Activated naive CD8-positive, alpha-beta T cell (primary cell): ENCODE results near the gene DUSP1.

ENCODE experiments used
- H3K27ac Mint-ChIP-seq: one replicate; pipeline ENCODE4 v1.8.0; 2021; ENCODE audit warnings: mixed read lengths
- H3K27me3 Mint-ChIP-seq: one replicate; pipeline ENCODE4 v1.8.0; 2021; ENCODE audit warnings: mixed read lengths
- H3K36me3 Mint-ChIP-seq: one replicate; pipeline ENCODE4 v1.8.0; 2021; ENCODE audit warnings: mixed read lengths
- H3K4me1 Mint-ChIP-seq: one replicate; pipeline ENCODE4 v1.8.0; 2021; ENCODE audit warnings: low read depth, mixed read lengths
- H3K4me3 Mint-ChIP-seq: one replicate; pipeline ENCODE4 v1.8.0; 2021; ENCODE audit warnings: mild to moderate bottlenecking, mixed read lengths
- H3K9me3 Mint-ChIP-seq: one replicate; pipeline ENCODE4 v1.8.0; 2021; ENCODE audit warnings: low read depth, mixed read lengths

The DUSP1 gene

DNA sequence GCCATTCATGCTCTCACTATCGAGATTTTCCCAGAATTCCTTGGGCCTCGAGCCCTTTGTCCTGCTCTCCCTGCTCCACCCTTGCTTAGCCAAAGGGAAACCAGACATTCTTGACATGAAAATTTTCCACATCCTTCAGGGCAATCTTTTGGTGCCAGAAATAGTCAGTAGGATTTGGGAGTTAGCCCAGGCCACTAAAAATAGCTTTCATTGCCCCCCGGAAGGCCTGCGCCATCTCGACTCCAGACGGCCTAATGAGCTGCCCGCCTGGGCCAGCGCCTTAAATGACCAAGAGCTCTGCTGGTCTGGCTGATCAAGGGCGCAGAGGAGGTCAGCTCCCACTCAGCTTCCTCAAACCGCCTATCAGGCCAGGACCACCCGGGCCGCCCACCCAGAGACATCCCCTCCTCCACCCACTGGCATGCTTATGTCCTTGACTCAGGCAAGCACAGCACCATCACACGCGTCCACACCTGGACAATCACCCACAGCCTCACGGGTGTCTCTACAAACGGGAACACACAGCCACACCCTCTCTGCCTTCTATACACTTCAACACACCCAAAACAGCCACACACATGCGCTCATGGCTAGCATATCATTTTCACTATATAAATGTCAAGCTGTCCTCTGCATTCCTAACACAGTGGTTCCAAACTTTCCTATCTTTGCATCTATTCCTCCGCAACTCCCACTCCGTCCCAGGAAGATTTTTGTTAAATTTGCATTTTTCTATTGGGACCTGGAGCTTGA, 20.9 kb downstream of the DUSP1 start:
- H3K4me1 Mint-ChIP-seq = peaks cover 2% of the 10 kb centered on the region
- no peak overlapping the region for H3K4me3 Mint-ChIP-seq
- H3K27ac Mint-ChIP-seq = no peak overlapping the region
- H3K36me3 Mint-ChIP-seq = peaks cover 3% of the 10 kb centered on the region
- H3K27me3 Mint-ChIP-seq = no peaks in the 10 kb centered on the region
- peaks cover 8% of the 10 kb centered on the region for H3K9me3 Mint-ChIP-seq

DNA sequence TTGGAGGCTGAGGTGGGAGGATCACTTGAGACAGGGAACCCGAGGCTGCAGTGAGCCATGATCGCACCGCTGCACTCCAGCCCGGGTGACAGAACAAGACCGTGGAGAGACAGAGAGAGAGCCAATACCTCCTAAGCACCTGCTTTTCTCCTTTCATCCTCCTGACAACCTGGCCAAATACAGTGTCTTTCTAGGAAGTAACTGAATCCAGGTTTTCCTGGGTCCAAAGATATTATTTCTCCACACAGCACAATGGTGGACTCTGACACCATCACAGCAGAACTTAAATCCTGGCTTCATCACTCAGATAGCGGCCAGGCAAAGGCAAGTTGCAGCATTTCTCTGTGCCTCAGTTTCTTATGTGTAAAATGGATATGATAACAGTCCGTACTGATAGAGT, 21.9 kb downstream of the DUSP1 start:
- Mint-ChIP-seq H3K9me3 (peaks cover 8% of the 10 kb centered on the region), H3K36me3 (peaks cover 3% of the 10 kb centered on the region), H3K27ac (no peak overlapping the region), H3K4me3 (no peak overlapping the region), H3K27me3 (no peaks in the 10 kb centered on the region), H3K4me1 (peaks cover 3% of the 10 kb centered on the region)

DNA sequence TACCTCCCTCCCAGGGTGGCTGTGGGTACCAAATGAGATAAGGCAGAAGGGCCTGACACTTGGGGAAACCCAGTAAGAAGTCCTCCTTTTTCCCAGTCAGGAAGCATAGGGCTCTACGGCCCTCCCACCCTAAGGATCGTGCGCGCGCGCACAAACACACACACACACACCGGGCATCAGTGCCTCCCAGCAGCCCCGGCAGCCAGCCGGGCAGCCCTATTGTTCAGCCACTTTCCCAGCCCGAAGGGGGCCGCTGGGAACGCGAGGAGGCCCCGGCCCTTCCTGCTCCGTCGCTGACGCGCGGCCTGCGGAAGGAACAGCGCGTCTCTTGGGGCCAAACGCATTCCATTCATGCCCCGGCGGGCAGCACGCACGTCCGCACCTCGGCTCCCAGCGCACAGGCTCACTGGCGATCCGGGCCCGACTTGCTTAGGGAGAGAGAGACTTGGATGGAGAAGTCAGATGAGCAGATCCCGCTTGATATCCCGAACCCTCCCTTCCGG, 22.6 kb downstream of the DUSP1 start:
- Mint-ChIP-seq H3K27ac (no peak overlapping the region), H3K27me3 (no peaks in the 10 kb centered on the region), H3K4me3 (no peak overlapping the region), H3K9me3 (peaks cover 8% of the 10 kb centered on the region), H3K36me3 (peaks cover 3% of the 10 kb centered on the region), H3K4me1 (peaks cover 3% of the 10 kb centered on the region)

DNA sequence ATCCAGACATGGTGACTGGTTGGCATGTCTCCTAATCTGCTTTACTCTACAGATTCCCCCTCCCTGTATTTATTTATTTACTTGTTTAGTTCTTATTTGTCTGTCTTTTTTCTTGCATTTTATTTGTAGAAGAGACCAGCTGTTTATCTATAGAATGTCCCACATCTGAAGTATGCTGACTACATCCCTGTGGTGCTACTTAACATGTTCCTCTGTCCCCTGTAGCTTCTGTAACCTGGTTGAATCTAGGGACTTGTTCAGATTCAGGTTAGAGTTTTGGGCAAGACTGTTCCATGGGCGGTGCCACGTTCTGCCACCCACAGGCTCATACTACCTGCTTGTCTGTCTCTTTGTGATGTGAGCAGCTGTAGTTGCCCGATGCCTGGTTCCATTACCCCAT, 23.5 kb downstream of the DUSP1 start:
- H3K4me1 Mint-ChIP-seq = peaks cover 3% of the 10 kb centered on the region
- H3K36me3 Mint-ChIP-seq = peaks cover 3% of the 10 kb centered on the region
- no peak overlapping the region for H3K4me3 Mint-ChIP-seq
- peaks cover 8% of the 10 kb centered on the region for H3K9me3 Mint-ChIP-seq
- H3K27ac Mint-ChIP-seq = no peak overlapping the region
- H3K27me3 Mint-ChIP-seq = no peaks in the 10 kb centered on the region

DNA sequence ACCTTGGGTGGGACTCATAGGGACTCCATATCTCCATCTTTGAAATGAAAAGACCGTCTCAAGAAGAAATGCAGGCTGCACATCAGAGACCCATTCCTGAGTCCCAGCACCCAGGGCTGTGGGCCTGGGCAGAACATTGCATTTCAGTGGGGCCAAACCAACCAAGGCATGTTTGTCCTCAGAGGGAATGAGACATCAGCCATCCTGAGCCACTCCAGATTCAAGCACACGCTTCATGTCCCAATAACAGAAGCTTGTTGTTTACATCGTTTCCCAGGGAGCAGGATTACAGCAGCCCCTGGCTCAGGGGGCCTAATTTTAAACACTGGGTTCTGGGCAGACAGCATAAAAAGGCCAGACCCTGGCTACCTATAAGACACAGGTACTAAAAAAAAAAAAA, 24.3 kb downstream of the DUSP1 start:
- H3K27ac Mint-ChIP-seq = no peak overlapping the region
- H3K9me3 Mint-ChIP-seq = peaks cover 8% of the 10 kb centered on the region
- H3K4me1 Mint-ChIP-seq = peaks cover 3% of the 10 kb centered on the region
- H3K36me3 Mint-ChIP-seq = peaks cover 3% of the 10 kb centered on the region
- no peaks in the 10 kb centered on the region for H3K27me3 Mint-ChIP-seq
- no peak overlapping the region for H3K4me3 Mint-ChIP-seq

DNA sequence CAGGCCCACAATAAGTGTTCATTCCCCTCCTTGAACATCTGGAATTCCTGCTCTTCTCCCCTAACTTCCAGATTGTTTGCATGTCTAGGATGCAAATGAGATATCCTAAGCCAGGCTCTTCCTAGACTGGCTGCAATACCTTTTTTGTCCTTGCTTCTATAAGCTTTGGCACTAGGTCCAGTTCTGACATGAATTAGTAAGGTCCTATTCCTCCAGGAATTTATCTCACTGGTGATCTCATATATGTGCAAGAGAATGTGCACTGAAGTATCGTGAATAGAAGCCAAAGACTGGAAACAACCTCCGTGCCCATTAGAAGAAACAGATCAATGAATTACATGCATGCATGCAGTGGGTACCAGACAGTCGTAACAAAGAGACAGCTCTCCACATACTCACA, 25.2 kb downstream of the DUSP1 start:
- no peaks in the 10 kb centered on the region for H3K27me3 Mint-ChIP-seq
- H3K36me3 Mint-ChIP-seq = peaks cover 3% of the 10 kb centered on the region
- peaks cover 3% of the 10 kb centered on the region for H3K4me1 Mint-ChIP-seq
- peaks cover 8% of the 10 kb centered on the region for H3K9me3 Mint-ChIP-seq
- no peak overlapping the region for H3K27ac Mint-ChIP-seq
- no peak overlapping the region for H3K4me3 Mint-ChIP-seq

DNA sequence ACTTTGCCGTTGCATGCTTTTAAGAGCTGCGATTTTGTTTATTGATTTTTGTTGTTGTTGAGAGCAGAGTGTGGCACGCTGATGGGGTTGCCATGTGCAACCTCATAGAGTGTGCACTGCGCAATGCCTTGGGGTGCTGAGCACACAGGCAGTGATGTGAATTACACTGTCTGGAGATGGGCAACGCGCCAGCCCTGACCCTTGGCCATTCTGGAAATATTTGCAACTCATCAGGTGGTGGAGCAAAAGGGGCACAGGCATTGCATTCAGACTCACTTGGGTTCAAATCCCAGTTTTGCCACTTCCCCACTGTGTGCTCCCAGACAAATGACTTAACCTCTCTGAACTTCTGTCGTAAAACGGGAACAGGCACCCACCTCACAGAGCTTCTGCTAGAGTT, 25.6 kb downstream of the DUSP1 start:
- Mint-ChIP-seq H3K9me3 (peaks cover 8% of the 10 kb centered on the region), H3K4me3 (no peak overlapping the region), H3K27me3 (no peaks in the 10 kb centered on the region), H3K36me3 (peaks cover 3% of the 10 kb centered on the region), H3K4me1 (peaks cover 3% of the 10 kb centered on the region), H3K27ac (no peak overlapping the region)

DNA sequence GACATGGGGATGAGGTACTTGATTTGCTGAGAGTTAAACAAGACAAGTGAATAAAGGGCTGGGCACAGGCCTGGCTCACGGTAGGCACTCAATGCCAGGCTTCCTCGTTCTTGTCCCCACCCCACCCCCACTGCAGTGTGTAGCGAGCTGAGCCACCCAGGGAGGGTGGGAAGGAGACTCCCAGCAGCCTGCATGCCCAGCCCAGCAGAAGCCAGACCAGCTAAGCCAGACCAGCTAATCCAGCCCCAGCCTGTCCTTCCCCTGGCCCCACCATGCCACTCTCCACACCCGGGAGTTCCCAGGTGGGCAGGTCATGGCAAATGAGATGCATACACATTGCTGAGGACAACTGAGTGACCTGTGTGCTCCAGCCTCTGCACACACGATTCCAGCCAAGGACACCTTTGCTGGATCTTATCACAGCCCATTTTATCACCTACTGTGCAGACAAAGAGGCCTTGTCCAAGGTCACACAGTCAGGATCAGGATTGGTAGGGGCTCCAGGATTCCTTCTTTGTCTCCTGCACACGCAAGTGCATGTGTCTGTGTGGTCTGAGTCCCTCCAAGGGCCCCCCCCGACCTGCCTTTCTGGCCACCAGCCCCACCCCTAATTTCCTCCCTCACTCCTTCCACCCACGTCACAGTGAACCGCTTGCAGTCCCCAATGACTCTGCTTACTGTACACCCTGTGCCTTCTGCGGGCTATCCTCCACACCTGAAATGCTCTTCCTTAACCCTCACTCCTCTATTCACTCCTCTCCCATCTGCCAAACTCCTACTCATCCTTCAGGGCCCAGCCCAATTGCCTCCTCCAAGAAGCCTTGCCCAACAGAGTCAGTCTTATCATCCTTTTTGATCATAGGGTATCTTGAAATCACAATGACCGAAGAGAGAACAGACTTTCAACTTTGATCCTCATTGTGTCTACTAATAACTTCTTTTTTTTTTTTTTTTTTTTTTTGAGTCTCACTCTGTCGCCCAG, 26.6 kb downstream of the DUSP1 start:
- Mint-ChIP-seq H3K27me3 (no peaks in the 10 kb centered on the region), H3K27ac (no peak overlapping the region), H3K4me1 (peaks cover 3% of the 10 kb centered on the region), H3K9me3 (peaks cover 8% of the 10 kb centered on the region), H3K36me3 (peaks cover 3% of the 10 kb centered on the region), H3K4me3 (no peak overlapping the region)

DNA sequence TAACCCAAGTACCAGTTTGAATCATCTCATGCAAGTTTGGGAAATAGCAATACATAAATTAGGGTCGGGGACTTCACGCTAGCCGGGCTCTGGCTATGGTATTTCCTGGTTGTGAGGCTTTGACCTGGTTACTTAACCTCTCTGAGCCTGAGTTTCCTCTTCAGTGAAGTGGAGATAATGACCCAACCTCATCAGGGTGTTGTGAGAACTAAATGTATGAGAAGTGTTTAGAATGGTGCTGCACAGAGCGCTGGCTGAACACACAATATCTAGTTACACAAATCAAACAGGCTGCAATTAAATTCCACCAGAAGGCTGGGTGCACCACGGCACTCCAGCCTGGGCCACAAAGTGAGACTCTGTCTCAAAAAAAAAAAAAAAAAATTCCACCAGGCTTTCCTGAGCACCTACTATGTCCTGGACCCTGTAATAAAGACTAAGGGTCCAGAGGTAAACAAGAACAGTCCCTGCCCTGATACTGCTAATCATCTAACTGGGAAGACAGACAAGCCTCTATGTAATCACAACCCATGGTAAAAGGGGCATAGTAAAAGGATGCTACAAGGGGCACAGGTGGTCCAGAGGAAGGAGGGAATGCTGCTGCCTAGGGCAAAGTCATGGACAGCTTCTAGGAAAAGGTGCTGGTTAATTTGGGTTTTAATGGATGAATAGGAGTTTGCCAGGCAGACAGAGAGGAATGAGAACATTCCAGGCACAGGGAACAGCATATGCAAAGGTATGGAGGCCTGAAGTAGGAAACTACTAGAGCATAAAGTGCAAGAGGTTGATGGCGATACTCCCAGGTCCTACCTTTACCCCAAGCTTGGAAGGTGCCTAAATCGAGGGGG, 27.7 kb downstream of the DUSP1 start:
- H3K27ac Mint-ChIP-seq = no peak overlapping the region
- H3K27me3 Mint-ChIP-seq = no peaks in the 10 kb centered on the region
- H3K36me3 Mint-ChIP-seq = peaks cover 3% of the 10 kb centered on the region
- H3K4me1 Mint-ChIP-seq = peaks cover 3% of the 10 kb centered on the region
- no peak overlapping the region for H3K4me3 Mint-ChIP-seq
- peaks cover 8% of the 10 kb centered on the region for H3K9me3 Mint-ChIP-seq

DNA sequence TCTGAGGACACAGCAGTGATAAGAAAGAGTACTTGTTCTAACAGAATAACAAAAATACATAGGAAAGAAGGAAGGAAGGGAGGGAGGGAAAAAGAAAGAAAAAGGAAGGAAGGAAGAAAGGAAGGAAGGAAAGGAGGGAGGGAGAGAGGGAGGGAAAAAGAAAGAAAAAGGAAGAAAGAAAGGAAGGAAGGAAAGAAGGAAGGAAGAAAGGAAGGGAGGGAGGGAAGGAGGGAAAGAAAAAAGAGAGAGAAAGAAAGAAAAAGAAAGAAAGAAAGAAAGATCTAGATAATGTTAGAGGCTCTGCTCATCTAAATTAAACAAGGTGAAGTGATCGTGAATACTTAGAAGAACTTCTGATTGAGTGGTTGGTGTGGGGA, 29.8 kb downstream of the DUSP1 start:
- Mint-ChIP-seq H3K4me1 (peaks cover 3% of the 10 kb centered on the region), H3K36me3 (no peaks in the 10 kb centered on the region), H3K27ac (no peak overlapping the region), H3K9me3 (no peaks in the 10 kb centered on the region), H3K4me3 (no peak overlapping the region), H3K27me3 (no peaks in the 10 kb centered on the region)

DNA sequence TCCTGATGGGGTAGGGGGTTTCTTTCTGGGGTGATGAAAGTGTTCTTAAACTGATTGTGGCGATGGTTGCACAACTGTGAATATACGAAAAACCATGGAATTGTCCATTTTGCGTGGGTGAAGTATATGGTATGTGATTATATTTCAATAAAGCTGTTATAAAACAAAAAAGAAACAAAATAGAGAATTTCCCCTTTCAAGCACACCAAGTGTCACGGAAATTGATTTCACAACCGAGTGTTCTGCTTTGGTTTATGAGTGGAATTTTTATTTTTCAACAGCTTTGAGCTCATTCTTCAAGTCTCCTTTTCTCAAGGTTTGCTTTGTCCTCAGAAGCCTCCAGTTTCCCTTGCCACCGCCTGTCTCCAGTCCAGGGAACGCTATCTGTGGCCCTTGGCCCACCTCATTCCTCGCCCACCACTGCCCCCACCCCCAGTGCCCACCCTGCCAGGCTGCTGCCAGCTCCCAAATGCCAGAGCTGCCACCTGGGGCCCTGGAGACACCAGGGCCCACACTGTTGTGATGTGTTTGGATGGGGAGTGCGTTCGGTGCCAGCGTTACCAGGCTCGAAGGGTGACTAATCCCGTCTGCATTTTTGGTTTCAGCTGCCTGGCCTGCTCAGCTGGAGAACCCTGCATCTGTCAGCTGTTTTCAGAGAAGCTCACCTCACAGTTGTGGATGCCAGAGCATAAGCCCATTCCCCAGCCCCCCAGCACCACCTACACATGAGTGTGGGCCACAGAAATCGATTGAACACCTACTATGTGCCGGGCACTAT, 30.4 kb downstream of the DUSP1 start:
- H3K27ac Mint-ChIP-seq = no peak overlapping the region
- H3K9me3 Mint-ChIP-seq = no peaks in the 10 kb centered on the region
- no peaks in the 10 kb centered on the region for H3K27me3 Mint-ChIP-seq

DNA sequence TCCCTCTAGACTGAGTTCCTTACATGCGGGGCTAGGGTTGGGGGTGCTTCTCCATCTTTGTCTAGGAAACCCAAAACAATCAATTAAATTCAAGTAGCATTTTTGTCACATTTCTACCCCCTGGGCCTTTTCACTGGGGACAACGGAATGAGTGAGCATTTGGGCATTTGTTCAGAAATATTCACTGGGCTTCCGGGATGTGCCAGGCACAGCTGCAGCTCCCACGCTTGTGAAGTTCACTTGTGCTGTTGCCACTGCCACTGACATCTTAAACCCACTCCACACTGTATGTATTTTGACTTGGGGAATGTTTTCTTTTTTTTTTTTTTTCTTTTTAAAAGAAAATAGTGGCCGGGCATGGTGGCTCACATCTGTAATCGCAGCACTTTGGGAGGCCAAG, 31.6 kb downstream of the DUSP1 start:
- peaks cover 2% of the 10 kb centered on the region for H3K4me1 Mint-ChIP-seq
- H3K27ac Mint-ChIP-seq = no peak overlapping the region
- H3K27me3 Mint-ChIP-seq = no peaks in the 10 kb centered on the region
- no peaks in the 10 kb centered on the region for H3K36me3 Mint-ChIP-seq
- no peaks in the 10 kb centered on the region for H3K9me3 Mint-ChIP-seq
- no peak overlapping the region for H3K4me3 Mint-ChIP-seq

More for the DNA sequence above, 30.4 kb downstream of the DUSP1 start:
- no peak overlapping the region for H3K4me3 Mint-ChIP-seq
- no peaks in the 10 kb centered on the region for H3K36me3 Mint-ChIP-seq
- H3K4me1 Mint-ChIP-seq = peaks cover 3% of the 10 kb centered on the region

DNA sequence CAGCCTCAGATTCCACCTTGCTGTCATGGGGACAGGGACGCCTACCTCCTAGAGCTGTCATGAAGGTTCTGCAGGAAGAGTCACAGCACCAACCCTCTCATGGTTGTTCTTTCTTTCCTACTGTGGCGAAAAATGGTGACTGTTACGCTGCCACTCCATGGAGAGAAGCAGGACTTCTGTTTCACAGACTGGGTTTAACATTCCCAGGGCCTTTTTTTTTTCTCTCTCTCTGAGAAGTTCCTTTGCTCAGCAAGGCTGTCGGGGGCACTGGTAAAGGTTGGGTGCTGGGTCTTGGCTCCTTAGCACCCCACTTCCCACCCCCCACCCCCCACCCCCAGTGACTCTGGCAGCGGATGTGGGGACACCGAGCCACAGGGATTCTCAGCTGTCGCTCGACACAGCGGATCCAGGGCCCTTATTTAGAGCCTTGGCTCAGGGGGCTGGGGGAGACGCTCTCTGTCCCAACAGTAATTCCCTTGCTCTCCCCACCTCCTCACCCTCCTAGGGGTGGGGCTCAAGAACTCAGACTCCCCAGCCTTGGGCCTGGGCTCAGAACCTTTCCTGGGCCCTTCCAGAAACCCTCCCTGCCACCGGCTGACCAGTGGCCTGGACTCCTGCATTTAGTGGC, 34.4 kb downstream of the DUSP1 start:
- Mint-ChIP-seq H3K9me3 (no peaks in the 10 kb centered on the region), H3K27me3 (no peaks in the 10 kb centered on the region), H3K27ac (no peak overlapping the region), H3K4me1 (peaks cover 2% of the 10 kb centered on the region), H3K36me3 (no peaks in the 10 kb centered on the region), H3K4me3 (no peak overlapping the region)
